Amniotic epithelial cell (primary cell): ENCODE data around the gene EP400.

Experiments
- DNase-seq: peaks from one replicate; pipeline ENCODE4 v3.0.0-alpha.2; 2010; ENCODE audit warnings: low read depth

Gene EP400

DNA sequence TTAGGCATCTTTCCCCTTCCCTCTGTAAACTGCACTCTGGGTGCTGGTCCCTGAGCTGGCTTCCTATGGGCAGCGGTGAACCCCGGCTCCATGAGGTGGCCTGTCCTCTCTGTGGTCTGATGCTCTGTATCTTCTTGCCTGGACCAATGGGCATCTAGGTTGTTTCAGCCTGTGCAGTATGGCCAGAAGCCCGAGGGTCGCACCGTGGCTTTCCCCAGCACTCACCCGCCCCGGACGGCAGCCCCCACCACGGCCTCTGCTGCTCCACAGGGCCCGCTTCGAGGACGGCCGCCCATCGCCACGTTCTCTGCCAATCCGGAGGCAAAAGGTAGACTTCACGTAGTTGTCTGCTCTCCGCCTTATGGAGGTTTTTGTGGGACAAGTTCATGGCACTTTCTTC lies 70.1 kb downstream of the EP400 start:
- DNase-seq, result no peak

DNA sequence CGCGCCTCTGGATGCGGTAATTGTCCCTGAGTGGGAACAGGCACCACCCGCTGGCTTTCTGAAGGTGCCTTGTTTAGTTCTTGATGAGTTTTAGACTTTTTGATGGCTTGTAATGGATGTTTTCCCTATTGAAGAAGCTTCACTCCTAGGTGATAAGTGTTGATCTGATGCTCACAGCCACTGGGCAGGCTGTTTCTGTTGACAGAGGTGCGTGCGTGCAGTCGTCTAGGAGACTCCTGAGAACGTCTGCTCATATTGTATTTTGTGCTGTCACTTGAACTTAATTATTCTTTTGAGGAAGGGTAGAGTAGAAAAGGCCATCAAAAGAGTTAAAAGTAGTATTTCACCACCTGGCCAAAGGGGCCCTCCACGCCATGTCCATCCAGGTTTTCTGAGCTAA lies 70.5 kb downstream of the EP400 start:
- no peak for DNase-seq

DNA sequence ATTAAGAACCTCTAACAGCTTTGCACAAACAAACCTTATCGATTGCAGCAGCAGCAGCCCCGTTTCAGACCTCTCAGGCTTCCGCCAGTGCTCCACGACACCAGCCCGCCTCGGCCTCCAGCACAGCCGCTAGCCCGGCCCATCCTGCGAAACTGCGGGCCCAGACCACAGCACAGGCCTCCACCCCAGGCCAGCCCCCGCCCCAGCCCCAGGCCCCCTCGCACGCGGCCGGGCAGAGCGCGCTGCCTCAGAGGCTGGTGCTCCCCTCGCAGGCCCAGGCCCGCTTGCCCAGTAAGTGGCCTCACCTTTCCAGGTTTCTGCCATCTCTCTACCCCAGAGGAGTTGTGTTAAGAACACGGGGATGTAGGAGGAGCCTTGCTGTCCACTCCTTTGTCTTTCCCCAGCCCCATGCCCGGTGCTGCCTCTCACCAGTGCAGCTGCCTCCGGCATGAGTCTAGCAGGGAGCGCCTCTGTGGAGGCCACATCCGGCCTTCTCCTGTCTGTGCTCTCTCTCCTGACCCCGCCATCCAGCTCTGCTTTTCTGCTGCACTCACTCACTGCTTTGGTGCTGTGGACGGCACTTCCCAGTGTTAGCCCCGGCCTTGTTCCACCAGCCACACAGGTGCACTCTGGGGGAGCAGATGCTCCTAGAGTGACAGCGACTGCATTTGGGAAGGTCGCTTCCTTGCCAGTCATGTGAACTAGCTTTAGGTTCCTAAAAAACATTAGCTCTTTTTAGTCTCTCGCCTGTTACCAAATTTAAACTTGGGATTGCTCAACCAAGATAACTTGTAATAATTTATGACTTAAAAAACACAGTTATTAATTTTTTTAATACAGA lies 71.5 kb downstream of the EP400 start:
- peak; percentile 28 for DNase-seq

DNA sequence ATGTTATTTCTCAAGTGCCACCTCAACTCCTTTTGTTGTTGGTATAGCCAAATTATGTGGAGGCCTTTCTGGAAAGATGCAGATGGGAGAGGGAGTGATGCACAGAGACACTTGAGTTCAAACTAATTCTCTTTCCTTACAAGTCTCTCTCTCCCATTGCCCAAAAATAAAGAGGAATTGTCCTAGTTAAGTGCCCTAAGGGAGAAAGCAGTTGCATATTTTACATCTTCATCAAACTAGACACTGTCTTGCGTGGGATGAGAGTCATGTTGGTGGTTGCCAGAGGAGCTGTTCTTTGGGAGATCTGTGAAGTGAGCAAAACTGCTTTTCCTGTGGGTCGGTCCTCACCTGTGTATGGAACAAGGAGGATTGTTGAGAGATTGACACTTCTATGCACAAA lies 72.2 kb downstream of the EP400 start:
- DNase-seq, result no peak

DNA sequence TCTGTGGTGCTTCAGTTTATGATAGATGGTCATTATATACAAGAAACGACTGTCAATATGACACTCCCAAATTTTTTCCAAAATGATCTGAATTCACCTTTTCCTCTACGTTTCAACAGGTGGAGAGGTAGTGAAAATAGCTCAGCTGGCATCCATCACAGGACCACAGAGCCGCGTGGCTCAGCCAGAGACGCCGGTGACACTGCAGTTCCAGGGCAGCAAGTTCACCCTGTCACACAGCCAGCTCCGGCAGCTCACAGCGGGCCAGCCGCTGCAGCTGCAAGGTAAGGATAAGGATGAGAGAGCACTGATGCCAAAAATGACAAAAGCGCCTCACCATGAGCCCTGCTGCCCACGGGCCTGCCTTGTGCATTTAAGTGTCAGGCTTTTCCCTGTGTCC lies 73.9 kb downstream of the EP400 start:
- DNase-seq, result no peak

DNA sequence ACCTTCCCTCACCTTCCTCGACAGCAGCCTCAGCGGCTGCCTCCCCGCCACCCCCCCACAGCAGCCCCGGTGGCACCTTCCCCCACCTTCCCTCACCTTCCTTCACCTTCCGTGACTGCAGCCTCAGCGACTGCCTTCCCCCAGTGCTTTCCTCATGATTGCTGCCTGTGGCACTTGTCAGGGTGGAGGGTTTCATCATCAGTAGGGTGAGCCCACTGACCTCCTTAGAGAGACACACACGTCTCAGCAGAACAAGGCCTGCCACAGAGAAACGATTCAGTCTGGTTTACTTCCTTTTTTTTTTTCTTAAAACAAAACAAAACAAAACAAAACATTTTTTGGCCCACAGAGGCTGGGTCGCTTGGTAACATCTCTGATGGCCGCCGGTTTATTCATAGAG lies 75.0 kb downstream of the EP400 start:
- no peak for DNase-seq

DNA sequence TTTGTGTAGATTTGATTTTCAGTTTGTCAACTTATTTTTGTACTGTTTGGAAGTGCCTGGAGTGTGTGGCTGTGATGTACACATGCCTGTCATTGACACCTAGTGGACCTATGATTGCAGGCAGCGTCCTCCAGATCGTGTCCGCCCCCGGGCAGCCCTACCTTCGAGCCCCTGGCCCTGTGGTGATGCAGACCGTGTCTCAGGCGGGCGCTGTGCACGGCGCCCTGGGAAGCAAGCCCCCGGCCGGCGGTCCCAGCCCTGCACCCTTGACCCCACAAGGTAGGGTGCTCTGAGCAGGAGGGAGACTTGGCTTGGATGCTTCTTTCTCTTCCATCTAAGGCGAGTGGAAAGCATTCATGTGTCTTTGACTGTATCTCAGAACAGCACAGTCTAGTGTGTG lies 75.8 kb downstream of the EP400 start:
- DNase-seq, result no peak

DNA sequence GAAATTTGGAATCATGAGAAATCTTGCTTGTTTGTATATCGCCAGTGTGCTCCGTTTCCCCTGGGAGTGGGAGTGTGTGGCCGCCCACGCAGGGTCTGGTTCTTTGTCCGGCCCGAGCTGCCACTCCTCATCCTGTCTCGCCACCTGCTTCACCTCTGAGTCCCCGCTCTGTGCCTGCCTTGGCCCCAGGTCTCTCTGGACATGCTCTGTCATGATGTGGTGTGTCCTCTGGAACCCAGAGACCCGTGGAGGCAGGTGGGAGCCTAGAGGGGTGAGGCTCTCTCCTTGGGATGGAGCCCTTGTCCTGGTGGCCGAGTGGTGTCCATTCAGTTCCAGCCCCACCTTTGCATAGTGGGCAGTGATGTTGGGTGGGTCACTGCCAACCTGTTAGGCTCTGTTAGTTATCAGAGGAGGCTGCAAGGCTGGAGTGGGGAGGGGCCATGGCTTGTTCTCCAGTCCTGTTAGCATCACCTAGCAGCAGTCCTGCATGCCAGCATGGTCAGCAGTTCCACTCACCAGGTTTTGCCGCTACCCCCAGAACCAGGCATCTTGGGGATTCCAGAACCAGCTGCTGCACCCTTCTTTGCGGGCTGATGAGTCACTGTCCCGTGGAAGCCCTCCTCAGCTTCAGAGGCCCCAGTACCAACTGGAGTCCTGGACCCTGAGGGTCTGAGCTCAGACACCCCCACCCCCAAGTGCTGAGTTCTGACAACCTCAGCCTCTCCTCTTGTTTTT lies 76.5 kb downstream of the EP400 start:
- peak; percentile 11 for DNase-seq

DNA sequence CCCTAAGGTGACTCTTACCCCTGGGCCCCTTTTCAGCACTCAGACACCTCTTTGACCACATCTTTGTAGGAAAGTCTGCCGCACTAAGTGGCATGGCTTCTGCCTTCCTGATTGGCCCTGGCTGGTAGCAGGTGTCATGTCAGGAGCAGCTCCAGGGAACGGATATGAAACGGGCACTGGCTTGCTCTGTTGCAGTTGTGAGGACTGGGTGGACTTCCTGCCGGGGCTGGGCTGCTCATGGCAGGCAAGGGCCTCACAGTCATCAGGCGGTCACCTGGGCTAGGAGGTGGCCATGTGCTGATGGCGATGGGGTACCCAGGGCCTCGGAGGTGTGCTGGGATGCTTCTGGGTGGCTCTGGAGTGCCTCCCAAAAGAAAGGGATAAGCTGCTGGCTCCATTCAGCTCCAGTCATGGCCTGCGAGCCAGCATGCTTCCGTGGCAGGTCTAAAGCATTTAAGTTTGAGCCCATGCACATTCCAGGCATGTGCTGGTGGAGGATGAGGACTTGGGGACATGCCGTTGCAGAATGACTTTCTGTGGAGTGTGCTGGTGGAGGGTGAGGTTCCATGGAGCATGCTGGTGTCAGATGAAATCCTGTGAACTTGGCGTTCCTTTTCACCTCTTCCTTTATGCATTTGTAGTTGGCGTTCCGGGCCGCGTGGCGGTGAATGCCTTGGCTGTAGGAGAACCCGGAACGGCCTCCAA lies 77.2 kb downstream of the EP400 start:
- no peak for DNase-seq

DNA sequence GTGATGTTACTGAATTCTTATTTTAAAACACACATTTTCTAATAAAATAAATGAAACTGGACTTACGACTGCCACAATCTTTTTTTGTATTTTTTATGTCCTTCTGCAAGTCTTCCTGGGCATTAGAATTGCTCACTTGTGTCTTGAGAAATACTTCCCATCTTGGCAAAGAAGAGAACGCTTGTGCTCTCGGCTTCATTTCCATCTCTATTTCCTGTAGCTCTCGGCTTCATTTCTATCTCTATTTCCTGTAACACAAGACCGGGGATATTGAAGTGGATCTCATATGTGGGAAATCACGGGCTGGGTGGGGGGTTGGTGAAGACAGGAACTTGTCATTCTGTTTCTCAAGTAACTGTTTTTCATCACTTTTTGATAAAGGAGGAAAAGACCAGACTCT lies 77.9 kb downstream of the EP400 start:
- no peak for DNase-seq

DNA sequence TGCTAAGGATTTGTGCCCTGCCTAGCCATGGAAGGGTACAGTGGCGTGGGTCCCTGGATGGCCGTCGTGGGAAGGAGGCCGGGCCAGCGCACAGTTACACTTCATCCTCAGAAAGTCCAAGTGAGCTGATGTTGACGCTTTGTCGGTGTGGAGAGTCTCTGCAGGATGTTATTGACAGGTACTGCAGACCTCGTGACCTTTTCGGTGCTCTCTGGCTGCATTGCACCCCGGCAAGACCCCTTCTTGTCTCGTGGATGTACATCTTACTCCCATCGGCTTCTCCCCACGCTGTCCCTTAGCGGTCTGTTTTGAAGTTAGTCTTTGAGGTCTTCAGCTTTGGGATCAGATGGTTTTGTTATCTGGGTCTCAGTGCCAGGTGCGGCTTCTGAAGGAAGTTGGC lies 78.4 kb downstream of the EP400 start:
- DNase-seq, result no peak

DNA sequence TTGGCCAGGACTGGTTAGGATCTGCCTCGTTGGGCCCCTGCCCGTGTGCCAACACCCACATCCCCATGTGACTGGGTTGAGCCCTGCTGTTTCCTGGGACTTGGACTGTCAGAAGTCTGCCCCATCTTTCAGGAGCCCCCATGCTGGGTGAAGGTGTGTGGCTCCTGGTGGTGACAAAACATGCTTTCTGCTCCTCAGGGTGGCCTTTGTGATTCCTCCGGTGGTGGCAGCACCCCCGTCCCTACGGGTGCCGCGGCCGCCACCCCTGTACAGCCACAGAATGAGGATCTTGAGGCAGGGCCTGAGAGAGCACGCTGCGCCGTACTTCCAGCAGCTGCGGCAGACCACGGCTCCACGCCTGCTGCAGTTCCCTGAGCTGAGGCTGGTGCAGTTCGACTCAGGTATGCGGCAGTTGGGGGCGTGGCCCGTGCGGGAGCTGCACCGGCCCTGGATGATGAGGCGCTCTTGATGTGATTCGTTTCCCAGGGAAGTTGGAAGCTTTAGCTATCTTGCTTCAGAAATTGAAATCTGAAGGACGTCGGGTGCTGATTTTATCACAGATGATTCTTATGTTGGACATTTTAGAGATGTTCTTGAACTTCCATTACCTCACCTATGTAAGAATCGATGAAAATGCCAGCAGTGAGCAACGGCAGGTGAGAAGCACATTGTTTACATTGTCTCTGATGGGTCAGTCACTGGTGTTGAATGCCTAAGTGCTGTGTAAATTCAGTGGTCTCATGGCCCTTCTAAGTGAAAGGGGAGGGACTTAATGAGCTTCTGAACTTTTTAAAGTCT lies 80.0 kb downstream of the EP400 start:
- DNase-seq, result peak; percentile 40

DNA sequence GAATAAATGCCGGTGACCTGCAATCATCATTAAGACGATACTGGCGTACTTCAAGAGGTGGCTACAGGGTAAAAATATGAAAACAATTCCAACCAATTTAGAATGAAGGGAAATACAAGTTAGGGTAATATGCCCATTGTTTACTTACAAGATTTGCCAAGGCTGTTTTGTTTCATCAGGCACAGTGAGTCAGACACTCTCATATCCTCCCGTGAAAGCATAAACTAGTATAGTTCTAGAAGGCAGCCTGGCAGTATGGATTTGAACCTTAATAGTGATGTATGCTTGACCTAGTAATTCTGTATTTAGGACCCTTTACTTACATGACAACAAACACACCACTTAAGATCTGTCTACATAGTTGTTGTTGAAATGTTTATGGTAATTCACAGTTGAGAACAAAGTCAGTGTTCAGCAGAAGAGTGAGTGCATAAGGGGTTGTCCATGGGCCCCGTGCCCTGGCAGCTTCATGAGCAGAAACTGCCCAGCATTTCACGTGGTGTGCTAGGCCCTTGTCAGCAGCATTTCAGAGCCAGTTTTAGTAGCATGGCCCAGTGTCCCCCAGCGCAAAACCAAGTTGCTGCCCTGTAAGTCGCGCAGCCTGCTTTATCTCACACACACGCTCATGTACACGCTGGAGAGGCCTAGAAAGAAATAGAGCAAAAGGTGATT lies 80.8 kb downstream of the EP400 start:
- peak; percentile 70 for DNase-seq

DNA sequence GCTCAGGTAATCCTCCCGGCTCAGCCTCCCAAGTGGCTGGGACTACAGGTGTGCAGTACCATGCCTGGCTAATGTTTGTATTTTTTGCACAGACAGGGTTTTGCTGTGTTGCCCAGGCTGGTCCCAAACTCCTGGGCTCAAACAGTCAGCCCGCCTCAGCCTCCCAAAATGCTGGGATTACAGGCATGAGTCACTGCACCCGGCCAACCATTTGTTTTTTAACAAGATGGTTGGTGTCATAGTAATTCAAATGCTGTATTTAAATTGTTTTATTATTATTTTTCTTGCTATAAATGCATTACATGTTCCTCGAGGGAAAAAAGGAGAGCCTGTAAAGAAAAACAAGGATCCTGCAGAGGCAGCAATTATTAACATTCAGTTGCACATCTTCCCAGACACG lies 83.9 kb downstream of the EP400 start:
- no peak for DNase-seq

DNA sequence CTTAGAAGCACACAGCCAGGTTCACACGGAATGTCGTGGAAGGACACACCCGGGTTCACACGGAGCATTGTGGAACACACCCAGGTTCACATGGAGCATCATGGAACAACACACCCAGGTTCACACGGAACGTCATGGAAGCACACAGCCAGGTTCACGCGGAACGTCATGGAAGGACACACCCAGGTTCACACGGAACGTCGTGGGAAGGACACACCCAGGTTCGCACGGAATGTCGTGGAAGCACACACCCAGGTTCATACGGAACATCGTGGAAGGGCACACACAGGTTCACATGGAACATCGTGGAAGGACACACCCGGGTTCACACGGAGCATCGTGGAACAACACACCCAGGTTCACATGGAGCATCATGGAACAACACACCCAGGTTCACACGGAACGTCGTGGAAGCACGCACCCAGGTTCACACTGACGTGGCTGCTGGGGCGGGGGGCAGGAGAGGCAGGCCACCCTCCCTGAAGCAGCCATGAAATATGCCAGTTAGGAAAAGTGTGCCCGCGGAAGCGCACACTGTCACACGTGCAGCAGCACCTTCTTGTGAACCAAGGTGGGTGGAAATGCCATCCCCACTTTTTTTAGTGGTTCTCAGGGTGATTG lies 86.4 kb downstream of the EP400 start:
- DNase-seq, result no peak

DNA sequence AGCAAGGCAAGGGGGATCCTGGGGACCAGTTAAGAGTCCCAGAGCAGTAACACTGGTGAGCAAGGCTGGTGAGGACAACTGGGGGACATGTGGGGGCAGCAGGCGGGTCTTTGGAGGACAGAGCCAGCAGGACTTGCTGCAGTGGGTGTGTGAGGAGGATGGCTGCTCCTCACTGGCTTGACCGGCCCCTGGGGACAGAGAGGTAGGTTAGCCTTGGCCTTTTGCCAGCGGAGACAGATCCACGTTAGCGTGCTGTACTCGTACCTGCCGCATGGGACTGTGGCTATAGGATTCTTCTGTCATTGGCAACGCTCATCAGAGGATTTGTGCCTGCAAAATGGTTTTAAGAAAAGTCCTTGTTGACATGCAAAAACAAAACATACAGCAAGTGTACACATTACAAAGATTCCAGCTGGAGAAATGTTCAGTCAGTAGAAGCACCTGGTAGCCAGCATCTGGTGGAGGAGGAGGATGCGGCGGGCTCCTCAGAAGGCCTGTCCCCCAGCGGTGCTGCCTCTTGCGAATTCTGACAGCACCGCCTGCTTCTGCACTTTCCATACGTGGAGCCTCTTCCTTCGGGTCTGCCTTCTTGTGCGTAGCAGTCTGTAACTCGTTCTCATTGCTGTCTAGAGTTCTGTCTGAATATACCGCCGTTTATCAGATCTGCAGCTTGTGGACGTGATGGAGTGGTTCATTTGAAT lies 91.3 kb downstream of the EP400 start:
- no peak for DNase-seq

DNA sequence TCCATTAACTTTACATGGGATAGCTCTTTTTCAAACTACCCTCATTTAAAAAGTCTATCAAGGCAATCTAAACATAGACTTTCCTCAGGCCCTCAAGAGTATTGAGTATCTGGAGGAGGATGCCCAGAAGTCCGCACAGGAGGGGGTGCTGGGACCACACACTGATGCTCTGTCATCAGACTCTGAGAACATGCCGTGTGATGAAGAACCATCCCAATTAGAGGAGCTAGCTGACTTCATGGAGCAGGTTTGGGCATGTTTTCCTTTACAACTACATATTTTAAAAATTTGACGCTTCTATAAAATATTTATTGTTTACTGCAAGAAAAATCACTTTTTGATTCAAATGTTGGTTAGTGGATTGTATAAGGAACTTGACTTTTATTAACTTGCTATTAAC lies 93.5 kb downstream of the EP400 start:
- no peak for DNase-seq

DNA sequence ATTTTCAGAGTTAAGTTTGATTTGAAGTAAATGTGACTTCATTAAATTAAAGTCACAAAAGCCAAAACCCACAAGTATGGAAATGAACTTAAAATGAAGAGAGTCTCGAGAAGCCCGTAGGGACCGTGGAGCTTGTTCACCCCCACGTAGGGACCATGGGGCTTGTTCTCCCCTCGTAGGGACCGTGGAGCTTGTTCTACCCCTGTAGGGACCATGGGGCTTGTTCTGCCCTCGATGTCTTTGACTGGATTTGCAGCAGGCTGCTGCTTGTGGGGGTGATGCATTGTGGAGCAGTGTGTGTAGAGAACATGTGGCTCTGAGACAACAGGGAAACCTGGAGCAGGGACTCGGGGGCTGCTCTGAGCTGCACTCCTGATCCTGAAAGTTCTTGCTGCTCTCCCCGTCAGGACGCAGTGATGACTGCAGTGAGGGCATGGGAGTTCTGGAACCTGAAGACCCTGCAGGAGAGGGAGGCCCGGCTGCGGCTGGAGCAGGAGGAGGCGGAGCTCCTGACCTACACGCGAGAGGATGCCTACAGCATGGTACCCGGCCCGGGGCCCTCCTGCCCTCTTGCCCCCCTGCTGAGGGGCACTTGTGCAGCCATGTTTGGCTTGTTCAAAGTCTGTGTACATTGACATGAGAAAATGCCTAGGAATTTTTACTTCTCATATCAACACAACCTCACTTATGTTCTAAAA lies 94.2 kb downstream of the EP400 start:
- DNase-seq, result no peak

DNA sequence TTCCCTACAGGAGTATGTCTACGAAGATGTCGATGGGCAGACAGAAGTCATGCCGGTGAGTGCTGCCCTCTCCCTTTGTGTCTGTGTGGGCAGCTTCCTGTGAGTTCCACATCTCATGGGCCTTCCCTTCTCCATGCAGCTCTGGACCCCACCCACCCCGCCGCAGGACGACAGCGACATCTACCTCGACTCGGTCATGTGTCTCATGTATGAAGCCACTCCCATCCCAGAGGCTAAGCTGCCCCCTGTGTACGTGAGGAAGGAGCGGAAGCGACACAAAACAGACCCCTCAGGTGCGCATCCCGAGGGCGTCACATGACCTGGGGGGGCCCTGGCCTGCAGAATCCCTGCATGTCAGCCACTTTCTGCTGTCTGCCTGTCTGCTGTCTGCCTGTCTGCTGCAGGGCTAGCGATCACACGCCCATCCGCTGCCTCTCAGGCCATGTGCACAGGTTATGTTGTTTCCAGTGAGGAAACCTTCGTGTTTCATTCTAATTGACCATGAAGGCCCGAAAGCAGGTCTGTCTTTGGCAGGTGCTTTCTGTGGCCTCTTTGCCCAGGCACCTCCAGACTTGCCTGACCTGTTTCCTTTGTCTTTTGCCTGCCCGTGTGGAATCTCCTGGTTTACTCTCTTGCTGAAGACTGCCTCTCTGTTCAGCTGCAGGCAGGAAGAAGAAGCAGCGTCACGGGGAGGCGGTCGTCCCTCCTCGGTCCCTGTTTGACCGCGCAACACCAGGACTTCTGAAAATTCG lies 95.1 kb downstream of the EP400 start:
- no peak for DNase-seq
